ENCODE data around the gene GSC.
"Not testable (repeated sequence)": the region's sequence is repeated elsewhere in the genome, so short reads cannot be mapped to it uniquely, and the experiment has no call there.

GSC gene

GRCh38 chr14:94771906-94772490 is 2.1 kb upstream of the GSC start:
- no peak for DNase-seq (ENCODE audit: low read depth in 2 of 2)

GRCh38 chr14:94771158-94771905 is 1.4 kb upstream of the GSC start:
- no peak for DNase-seq (ENCODE audit: low read depth in 2 of 2)

GRCh38 chr14:94770815-94771157 is 873 bp upstream of the GSC start:
- no peak for DNase-seq (ENCODE audit: low read depth in 2 of 2)

GRCh38 chr14:94770251-94770749 is 387 bp upstream of the GSC start:
- no peak for DNase-seq (ENCODE audit: low read depth in 2 of 2)

GRCh38 chr14:94768521-94769390 is 1.2 kb downstream of the GSC start:
- DNase-seq (ENCODE audit: low read depth in 2 of 2), result no peak

GRCh38 chr14:94768141-94768520 is 1.8 kb downstream of the GSC start:
- DNase-seq (ENCODE audit: low read depth in 2 of 2), result no peak

GRCh38 chr14:94767321-94767878 is 2.5 kb downstream of the GSC start:
- no peak for DNase-seq (ENCODE audit: low read depth in 2 of 2)

- no peak for DNase-seq (ENCODE audit: low read depth in 2 of 2)
Measured at GRCh38 chr14:94764573-94764972, 5.3 kb downstream of the GSC start.

- DNase-seq (ENCODE audit: low read depth in 2 of 2), result no peak
Measured at GRCh38 chr14:94762431-94762830, 7.5 kb downstream of the GSC start.

- DNase-seq (ENCODE audit: low read depth in 2 of 2), result no peak
Measured at GRCh38 chr14:94761997-94762377, 7.9 kb downstream of the GSC start.

GRCh38 chr14:94761348-94761996 is 8.4 kb downstream of the GSC start:
- no peak for DNase-seq (ENCODE audit: low read depth in 2 of 2)

GRCh38 chr14:94756310-94756882 is 13.5 kb downstream of the GSC start:
- DNase-seq (ENCODE audit: low read depth in 2 of 2), result no peak

- DNase-seq (ENCODE audit: low read depth in 2 of 2), result no peak
Measured at GRCh38 chr14:94754391-94754942, 15.4 kb downstream of the GSC start.

- DNase-seq (ENCODE audit: low read depth in 2 of 2), result no peak
Measured at GRCh38 chr14:94752591-94753436, 17.1 kb downstream of the GSC start.

GRCh38 chr14:94751956-94752355 is 18.0 kb downstream of the GSC start:
- DNase-seq (ENCODE audit: low read depth in 2 of 2), result no peak

GRCh38 chr14:94751321-94751720 is 18.6 kb downstream of the GSC start:
- no peak for DNase-seq (ENCODE audit: low read depth in 2 of 2)

GRCh38 chr14:94750371-94750770 is 19.5 kb downstream of the GSC start:
- DNase-seq (ENCODE audit: low read depth in 2 of 2), result no peak

- DNase-seq (ENCODE audit: low read depth in 2 of 2), result no peak
Measured at GRCh38 chr14:94748667-94749347, 21.1 kb downstream of the GSC start.

- no peak for DNase-seq (ENCODE audit: low read depth in 2 of 2)
Measured at GRCh38 chr14:94747739-94748138, 22.2 kb downstream of the GSC start.

- not testable (repeated sequence) for DNase-seq (ENCODE audit: low read depth in 2 of 2)
Measured at GRCh38 chr14:94747153-94747552, 22.8 kb downstream of the GSC start.
